GM21529 (cell line): ENCODE measurements around the gene NALF2.

Experiments used
- ATAC-seq: cut with Tn5 transposase; IDR thresholded peaks from one replicate; pipeline ENCODE4 v1.9.1; 2021; ENCODE audit not compliant: unreplicated experiment

Gene NALF2

DNA sequence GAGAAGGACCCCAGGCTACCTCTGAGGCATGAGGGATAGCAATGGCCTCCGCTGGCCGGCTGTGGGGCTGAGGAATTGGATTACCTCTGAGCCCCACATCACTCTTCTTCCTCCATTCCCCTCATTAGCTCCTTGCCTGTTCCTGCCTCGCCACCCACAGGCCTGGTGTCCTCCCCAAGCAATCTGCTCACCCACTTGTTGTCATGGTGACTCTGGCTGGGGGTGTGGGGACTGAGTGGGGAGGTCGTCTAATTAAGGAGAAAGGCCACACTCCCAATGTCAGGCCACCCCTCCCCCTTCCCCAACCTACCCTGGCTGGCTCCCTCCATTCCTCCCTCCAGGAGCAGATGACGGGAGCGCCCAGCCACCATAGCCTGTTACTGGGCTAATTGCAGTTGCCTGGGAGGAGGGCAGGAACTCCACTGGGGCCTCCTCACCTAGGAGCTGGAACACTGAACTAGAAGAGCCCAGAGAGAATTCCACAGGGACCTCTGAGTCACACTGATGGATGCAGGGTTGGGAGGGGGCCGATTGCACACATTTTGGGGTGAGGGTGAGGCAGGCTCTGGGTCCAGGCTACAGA is 20.7 kb downstream of the NALF2 start:
- no peak for ATAC-seq

- no peak for ATAC-seq
These were observed 26.2 kb downstream of the NALF2 start for GRCh38 chrX:69530306-69530705.

- ATAC-seq, result no peak
These were observed 27.1 kb downstream of the NALF2 start for GRCh38 chrX:69531031-69531755.

DNA sequence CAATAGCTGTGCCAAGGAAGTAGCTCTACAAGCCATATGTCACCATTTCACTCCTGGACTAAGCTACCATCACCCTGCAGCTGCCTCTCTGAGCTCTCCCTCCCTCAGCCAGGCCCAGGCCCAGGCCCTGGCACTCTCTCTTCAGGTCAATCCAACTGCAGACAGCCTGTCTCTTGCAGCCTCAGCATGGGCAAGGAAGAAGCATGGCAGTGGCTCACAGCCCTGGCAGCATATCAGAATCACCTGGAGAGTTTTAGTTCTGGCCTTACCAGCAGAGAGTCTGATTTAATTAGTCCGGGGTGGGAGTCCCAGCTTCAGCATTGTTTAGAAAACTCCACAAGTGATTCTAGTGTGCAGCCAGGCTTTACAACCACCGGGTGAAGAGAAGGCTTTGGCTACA is 31.5 kb downstream of the NALF2 start:
- no peak for ATAC-seq

DNA sequence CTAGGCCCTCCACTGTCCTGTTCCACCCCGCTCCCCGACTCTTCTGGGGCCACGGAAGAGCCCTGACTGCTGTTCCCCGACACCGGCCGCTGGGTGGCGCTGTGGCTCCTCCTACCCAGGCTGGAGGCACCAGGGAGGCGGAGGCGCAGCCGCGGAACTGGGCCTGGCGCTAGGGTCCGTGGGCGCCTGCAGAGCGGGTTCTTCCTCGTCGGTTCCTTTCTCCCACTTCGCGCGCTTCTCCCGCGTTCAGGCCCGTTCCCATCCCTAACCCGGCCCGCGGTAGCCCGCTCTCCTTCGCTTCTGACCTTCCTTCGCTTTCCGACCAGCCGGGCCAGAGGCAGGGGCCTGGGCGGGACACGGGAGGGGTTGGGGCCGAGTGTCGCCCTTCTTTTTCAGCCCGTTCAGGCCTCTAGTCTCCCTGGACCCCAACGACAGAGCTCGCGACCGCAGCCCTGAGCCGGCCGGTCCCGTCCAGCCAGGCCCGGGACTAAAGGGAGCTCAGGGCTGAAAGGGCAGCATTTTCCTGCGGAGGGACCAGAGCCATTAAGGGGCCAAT is 34.3 kb downstream of the NALF2 start:
- ATAC-seq, result peak; percentile 81

GRCh38 chrX:69539437-69539836 is 35.3 kb downstream of the NALF2 start:
- no peak for ATAC-seq

GRCh38 chrX:69541956-69542355 is 37.8 kb downstream of the NALF2 start:
- ATAC-seq, result no peak

- no peak for ATAC-seq
These were observed 39.4 kb downstream of the NALF2 start for GRCh38 chrX:69543572-69543971.

- no peak for ATAC-seq
These were observed 42.3 kb downstream of the NALF2 start for GRCh38 chrX:69546417-69546816.

DNA sequence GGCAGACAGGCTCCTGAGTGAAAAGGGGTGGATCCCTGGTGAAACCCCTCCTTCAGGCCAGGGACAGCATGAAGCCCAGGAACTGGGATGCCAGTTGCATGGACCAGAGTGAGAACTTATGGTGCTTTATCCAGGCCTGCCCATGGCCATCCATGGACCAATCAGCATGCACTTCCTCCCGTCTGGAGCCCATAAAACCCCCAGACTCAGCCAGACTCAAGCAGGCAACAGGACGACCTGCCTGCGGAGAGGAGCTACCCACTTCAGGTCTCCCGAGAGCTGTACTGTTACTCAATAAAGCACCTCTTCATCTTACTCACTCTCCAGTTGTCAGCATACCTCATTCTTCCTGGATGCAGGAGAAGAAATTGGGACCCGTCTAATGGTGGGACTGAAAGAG is 42.9 kb downstream of the NALF2 start:
- no peak for ATAC-seq

- ATAC-seq, result no peak
These were observed 47.4 kb downstream of the NALF2 start for GRCh38 chrX:69551421-69552009.

GRCh38 chrX:69552512-69552911 is 48.4 kb downstream of the NALF2 start:
- no peak for ATAC-seq
